HFFc6 (cell line): ENCODE results near the gene FMN2. TPM values are rescaled to one million over a fixed set of nuclear protein-coding genes. Genes with fewer than 3 reads are reported as not detected.

Experiments used
- DNase-seq: peaks from one replicate; pipeline ENCODE4 v3.0.0-alpha.2; 2018
- H3K27ac Mint-ChIP-seq: 2 replicates; pipeline ENCODE4 v1.8.0; 2020; ENCODE audit warnings: mild to moderate bottlenecking, mixed read lengths
- H3K27me3 Mint-ChIP-seq: 2 replicates; pipeline ENCODE4 v1.8.0; 2021; ENCODE audit warnings: mild to moderate bottlenecking, moderate library complexity, mixed read lengths; ENCODE audit not compliant: insufficient read depth
- H3K36me3 Mint-ChIP-seq: 2 replicates; pipeline ENCODE4 v1.8.0; 2021; ENCODE audit warnings: low read depth, mixed read lengths
- H3K4me1 Mint-ChIP-seq: 2 replicates; pipeline ENCODE4 v1.8.0; 2020; ENCODE audit warnings: low read depth, mixed read lengths
- H3K4me3 Mint-ChIP-seq: 2 replicates; pipeline ENCODE4 v1.8.0; 2020; ENCODE audit warnings: mild to moderate bottlenecking, moderate library complexity, mixed read lengths
- H3K9me3 Mint-ChIP-seq: 2 replicates; pipeline ENCODE4 v1.8.0; 2020; ENCODE audit warnings: mild to moderate bottlenecking, mixed read lengths
- CTCF ChIP-seq: fragments of 200-600 bp; sonication (generic); IDR thresholded peaks from 2 replicates; pipeline ENCODE4 v1.5.0; 2021; ENCODE audit warnings: antibody characterized with exemption, mild to moderate bottlenecking
- total RNA-seq, 6 experiments: library from RNA; stranded (reverse); fragmentation: NEBNext Ultra II Directional; extraction: Animal tissue kit (Norgen Biotek cat#: 25700); gene quantifications; 2 replicates in 1 of 6; 3 replicates in 5 of 6; pipeline ENCODE4 v1.2.3, GENCODE V29; 2021

FMN2 gene
- total RNA-seq, 6 experiments from 2014 or later, result 82.6 to 115 (median 96.4) TPM

- no peak for TF ChIP-seq CTCF
- Mint-ChIP-seq H3K36me3 (peaks cover 89% of the 10 kb centered on the region), H3K27ac (peak overlapping the region; percentile 78), H3K27me3 (peaks cover 22% of the 10 kb centered on the region), H3K4me3 (peak overlapping the region; percentile 82), H3K4me1 (peaks cover 87% of the 10 kb centered on the region), H3K9me3 (peaks cover 4% of the 10 kb centered on the region; the same call in 1 of the 2 replicates)
- peak; percentile 22 for DNase-seq
These were observed 260.0 kb downstream of the FMN2 start for GRCh38 chr1:240351690-240352089.

- peaks cover 92% of the 10 kb centered on the region for H3K4me1 Mint-ChIP-seq
- no peak for DNase-seq
- H3K36me3 Mint-ChIP-seq, result peaks cover 89% of the 10 kb centered on the region
- H3K4me3 Mint-ChIP-seq, result peak overlapping the region; percentile 29
- peak overlapping the region; percentile 78 for H3K27ac Mint-ChIP-seq
- peaks cover 16% of the 10 kb centered on the region for H3K27me3 Mint-ChIP-seq
- H3K9me3 Mint-ChIP-seq, result 0 out of 2 replicates have a peak, but pooled peaks cover under 1% of the 10 kb centered on the region
- no peak for TF ChIP-seq CTCF
These were observed 261.1 kb downstream of the FMN2 start for GRCh38 chr1:240352769-240353168.

GRCh38 chr1:240356568-240356967 is 264.9 kb downstream of the FMN2 start:
- no peak overlapping the region for H3K4me3 Mint-ChIP-seq
- H3K4me1 Mint-ChIP-seq, result peaks cover 62% of the 10 kb centered on the region
- TF ChIP-seq CTCF, result no peak
- H3K27me3 Mint-ChIP-seq, result peaks cover 17% of the 10 kb centered on the region
- peak overlapping the region; percentile 53 for H3K27ac Mint-ChIP-seq
- peaks cover 91% of the 10 kb centered on the region for H3K36me3 Mint-ChIP-seq
- no peaks in the 10 kb centered on the region; the same call in none of the 2 replicates for H3K9me3 Mint-ChIP-seq
- DNase-seq, result no peak

- no peak for DNase-seq
- H3K27ac Mint-ChIP-seq, result peak overlapping the region; percentile 47; the same call in 1 of the 2 replicates
- H3K27me3 Mint-ChIP-seq, result peaks cover 17% of the 10 kb centered on the region
- H3K4me1 Mint-ChIP-seq, result peaks cover 23% of the 10 kb centered on the region
- H3K9me3 Mint-ChIP-seq, result no peaks in the 10 kb centered on the region; the same call in none of the 2 replicates
- no peak for TF ChIP-seq CTCF
- no peak overlapping the region; the same call in 1 of the 2 replicates for H3K4me3 Mint-ChIP-seq
- peaks cover 86% of the 10 kb centered on the region for H3K36me3 Mint-ChIP-seq
These were observed 270.4 kb downstream of the FMN2 start for GRCh38 chr1:240362046-240362445.

- DNase-seq, result no peak
- no peaks in the 10 kb centered on the region; the same call in none of the 2 replicates for H3K9me3 Mint-ChIP-seq
- H3K4me1 Mint-ChIP-seq, result peaks cover 21% of the 10 kb centered on the region
- peaks cover 84% of the 10 kb centered on the region for H3K36me3 Mint-ChIP-seq
- TF ChIP-seq CTCF, result no peak
- peak overlapping the region; percentile 27; the same call in 1 of the 2 replicates for H3K27ac Mint-ChIP-seq
- H3K27me3 Mint-ChIP-seq, result peaks cover 22% of the 10 kb centered on the region
- H3K4me3 Mint-ChIP-seq, result no peak overlapping the region
These were observed 271.1 kb downstream of the FMN2 start for GRCh38 chr1:240362826-240363225.
